ENCODE results near the gene JUNB.

The JUNB gene

DNA sequence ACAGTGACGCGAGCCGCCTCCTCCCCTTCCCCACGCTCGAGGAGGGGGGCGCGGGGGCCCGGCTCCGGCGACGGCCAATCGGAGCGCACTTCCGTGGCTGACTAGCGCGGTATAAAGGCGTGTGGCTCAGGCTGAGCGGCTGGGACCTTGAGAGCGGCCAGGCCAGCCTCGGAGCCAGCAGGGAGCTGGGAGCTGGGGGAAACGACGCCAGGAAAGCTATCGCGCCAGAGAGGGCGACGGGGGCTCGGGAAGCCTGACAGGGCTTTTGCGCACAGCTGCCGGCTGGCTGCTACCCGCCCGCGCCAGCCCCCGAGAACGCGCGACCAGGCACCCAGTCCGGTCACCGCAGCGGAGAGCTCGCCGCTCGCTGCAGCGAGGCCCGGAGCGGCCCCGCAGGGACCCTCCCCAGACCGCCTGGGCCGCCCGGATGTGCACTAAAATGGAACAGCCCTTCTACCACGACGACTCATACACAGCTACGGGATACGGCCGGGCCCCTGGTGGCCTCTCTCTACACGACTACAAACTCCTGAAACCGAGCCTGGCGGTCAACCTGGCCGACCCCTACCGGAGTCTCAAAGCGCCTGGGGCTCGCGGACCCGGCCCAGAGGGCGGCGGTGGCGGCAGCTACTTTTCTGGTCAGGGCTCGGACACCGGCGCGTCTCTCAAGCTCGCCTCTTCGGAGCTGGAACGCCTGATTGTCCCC, at the start of gene JUNB:
TSS of gene JUNB (plus strand) at position 142 of the 706 bp plus-strand sequence. CDS start at position 428, 286 bp downstream.
- DNase-seq (ENCODE audit: low read depth), result peak; percentile 99

DNA sequence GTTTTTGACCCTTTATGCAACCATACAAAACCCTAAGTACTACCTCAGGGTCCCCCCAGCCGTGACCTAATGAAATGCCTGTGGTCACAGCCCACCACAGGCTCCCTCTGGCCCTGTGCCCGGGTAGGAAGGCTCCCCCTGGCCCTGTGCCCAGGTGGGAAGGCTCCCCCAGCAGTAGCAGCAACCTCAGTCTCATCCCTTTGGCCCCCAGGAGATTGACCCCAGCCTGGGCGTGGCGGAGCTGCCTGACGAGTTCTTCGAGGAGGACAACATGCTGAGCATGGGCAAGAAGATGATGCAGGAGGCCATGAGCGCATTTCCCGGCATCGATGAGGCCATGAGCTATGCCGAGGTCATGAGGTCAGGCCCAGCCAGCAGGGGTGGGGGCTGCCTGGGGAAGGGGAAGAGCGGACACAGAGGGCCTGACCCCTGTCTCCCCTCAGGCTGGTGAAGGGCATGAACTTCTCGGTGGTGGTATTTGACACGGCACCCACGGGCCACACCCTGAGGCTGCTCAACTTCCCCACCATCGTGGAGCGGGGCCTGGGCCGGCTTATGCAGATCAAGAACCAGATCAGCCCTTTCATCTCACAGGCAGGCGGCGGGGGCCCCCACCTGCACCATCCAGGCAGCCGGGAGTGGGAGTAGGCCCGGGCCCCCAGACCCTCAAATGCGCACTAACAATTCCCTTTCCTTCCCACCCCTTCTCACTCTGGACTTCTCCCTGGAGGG, 46.0 kb upstream of the JUNB start:
- no peak for DNase-seq (ENCODE audit: low read depth)

DNA sequence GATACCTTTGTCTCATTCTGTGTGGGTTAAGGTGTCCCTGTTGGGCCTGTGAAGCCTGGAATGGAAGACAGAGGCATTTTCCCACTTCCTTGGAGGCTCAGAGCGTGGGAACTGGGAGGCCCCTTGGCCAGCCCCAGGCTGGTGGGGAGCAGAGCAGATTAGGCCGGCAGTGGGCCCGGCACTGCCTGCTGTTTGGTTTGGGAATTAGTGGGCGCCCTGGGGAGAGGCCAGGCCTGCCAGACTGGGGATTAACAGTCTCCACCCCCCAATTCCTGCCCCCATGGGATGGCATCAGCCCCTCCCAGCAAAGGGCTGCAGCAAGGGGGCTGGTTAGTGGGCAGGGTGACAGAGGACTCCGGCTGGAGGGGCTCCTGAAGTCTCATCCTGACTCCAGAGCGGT, 42.8 kb upstream of the JUNB start:
- DNase-seq (ENCODE audit: low read depth), result no peak

DNA sequence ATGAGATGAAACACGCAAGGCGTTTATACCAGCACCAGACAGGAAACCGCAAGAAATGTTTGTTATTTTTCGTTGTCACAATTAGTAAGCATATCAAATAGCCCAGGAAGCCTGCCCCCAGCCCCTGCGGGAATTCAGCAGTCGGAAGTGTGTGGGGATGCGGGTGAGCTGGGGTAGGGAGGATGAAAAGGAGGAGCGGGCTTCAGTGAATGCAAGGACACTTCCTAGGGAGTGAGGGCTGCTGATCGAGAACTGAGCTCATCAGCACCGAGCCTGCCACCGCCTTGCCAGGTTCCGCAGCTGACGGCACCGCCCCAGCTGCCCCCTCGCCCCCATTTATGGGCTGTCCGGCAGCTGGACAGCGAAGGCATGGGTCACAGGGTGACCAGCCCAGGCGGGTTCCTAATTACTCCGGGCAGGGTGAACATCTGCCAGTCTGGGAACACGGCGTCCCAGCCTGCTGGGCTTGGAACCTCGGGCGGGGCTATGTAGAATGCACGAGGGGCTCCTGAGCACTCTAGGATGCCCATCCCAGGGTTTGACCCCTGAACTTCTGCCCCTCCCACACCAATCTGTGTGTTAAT, 41.3 kb upstream of the JUNB start:
- DNase-seq (ENCODE audit: low read depth), result peak; percentile 68

DNA sequence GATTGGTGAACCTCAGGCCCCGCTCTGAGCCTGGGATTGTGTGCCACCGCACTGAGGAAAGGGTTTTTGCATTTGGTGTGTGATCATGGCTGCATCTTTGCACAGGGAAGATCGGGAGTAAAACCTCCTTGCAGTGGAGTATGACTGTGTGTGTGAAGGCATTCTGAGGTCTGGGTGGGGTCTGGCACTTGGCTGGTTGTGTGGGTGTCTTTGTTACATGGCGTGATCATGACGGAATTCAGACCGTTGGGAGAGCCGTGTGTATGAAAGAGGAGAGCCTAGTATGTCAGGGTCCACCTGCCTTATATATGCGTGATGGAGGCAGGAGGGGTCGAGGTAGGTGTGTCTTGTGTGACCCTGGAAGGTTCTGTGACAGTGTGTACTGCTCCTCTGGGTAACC, 40.4 kb upstream of the JUNB start:
- DNase-seq (ENCODE audit: low read depth), result no peak

DNA sequence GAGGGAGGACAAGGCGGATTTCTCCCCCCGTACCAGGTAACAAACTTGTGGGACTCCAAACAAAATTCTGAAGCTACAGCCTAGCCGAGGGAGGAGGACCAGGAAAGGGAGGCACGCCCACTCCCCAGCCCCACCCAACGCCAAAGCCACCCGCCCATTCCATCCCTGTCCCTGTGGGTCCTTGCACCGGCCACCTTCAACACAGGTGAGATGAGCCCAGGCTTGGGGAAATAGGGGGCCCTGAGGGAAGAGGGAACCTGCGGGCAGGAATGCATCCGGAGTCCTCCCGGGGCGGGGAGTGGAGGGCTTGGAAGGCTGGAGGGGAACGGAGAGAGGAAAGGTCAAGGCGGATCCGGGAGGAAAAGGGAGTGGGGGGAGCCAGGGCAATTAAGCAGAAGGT, 39.7 kb upstream of the JUNB start, which contains the start of gene BEST2:
TSS of gene BEST2 (plus strand) at position 157 of the 400 bp plus-strand sequence. CDS start 802 bp downstream, outside the sequence.
- DNase-seq (ENCODE audit: low read depth), result no peak

DNA sequence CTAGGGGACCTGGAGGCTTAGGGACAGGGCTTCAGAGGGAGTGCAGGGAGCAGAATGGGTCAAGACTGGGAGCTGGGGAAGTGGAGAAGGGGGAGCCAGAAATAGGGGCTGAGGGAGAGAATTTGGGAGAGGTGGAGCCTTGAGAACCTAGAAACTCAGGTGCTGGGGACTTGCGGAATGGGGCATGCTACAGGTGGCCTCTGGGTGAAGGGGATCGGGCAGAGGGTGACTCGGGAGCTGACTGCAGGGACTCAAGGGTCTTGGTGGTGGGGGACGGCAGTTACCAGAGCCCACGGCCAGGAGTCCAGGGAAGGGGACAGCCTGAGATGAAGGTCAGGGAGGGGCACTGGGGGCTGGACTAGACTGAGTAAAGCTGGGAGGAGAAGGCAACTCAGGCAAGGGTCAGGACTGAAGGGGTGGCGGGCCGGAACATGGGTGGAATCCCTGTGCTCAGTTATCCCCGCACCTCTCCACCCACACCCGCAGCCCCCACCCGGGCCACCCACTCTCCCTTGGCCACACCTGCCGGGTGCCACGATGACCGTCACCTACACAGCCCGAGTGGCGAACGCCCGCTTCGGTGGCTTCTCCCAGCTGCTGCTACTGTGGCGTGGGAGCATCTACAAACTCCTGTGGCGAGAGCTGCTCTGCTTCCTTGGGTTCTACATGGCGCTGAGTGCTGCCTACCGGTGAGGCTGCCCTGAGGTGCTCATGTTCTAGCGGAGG, 39.1 kb upstream of the JUNB start:
- DNase-seq (ENCODE audit: low read depth), result no peak

DNA sequence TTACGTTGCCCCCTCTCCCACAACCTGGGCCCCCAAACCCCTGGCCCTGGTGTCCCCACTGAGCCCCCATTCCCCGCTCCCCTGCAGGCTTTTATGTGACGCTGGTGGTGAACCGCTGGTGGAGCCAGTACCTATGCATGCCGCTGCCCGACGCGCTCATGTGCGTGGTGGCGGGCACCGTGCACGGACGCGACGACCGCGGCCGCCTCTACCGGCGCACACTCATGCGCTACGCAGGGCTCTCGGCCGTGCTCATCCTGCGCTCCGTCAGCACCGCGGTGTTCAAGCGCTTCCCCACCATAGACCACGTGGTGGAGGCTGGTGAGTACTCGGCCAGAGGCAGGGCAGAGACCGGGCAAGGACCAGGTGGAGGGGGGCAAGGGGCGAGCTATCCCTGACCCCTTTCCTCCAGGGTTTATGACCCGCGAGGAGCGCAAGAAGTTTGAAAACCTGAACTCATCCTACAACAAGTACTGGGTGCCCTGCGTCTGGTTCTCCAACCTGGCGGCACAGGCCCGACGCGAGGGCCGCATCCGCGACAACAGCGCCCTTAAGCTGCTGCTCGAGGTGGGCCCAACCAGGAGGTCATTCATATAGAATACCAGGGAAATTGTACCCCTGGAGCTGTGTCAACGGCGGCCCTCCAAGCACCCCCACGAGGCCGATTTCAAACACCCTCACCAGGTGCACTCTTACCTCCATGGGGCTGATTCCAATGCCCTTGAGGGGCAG, 36.7 kb upstream of the JUNB start:
- no peak for DNase-seq (ENCODE audit: low read depth)

DNA sequence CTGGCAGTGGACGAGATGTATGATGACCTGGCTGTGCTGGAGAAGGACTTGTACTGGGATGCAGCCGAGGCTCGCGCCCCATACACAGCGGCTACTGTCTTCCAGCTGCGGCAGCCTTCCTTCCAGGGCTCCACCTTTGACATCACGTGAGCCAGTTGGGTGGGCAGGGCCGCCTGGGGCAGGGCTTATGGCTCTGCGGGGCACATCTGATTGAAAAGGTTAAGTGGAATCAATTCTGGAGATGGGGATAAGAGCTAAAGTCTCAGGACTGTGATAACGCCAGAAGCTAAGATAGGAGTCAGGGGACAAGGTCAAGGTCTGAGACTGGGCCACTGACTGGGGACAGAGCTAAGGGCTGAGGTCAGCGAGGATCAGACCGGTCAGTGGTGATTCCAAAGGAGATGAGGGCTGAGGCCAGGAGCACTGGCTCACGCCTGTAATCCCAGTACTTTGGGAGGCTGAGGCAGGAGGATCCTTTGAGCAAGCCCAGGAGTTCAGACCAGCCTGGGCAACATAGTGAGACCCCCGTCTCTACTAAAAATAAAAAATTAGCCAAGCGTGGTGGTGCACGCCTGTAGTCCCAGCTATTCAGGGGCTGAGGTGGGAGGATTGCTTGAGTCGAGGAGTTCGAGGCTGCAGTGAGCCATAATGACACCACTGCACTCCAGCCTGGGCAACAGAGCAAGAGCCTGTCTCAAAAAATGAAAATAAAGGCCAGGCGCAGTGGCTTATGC, 35.0 kb upstream of the JUNB start:
- no peak for DNase-seq (ENCODE audit: low read depth)

DNA sequence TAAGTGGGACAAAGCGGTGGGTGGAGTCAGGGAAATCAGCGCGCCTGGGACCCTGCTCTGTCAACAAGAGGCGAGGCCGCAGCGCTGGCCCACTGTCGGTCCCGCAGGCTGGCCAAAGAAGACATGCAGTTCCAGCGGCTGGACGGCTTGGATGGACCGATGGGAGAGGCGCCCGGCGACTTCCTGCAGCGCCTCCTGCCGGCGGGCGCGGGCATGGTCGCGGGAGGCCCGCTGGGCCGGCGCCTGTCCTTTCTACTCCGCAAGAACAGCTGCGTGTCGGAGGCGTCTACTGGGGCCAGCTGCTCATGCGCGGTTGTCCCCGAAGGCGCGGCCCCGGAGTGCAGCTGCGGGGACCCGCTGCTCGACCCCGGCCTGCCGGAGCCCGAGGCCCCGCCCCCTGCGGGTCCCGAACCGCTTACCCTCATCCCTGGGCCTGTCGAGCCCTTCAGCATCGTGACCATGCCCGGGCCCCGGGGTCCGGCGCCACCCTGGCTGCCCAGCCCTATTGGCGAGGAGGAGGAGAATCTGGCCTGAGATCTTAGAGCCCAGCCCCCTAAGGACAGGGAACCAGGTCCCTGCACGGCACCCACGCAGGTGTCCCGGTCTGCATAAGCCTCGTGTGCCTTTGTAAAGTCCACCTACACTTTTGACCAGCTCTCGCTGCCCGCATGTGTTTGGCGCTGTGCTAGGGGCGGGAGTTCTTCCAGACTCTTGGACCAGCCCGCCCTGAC, 33.6 kb upstream of the JUNB start:
- DNase-seq (ENCODE audit: low read depth), result peak; percentile 69

DNA sequence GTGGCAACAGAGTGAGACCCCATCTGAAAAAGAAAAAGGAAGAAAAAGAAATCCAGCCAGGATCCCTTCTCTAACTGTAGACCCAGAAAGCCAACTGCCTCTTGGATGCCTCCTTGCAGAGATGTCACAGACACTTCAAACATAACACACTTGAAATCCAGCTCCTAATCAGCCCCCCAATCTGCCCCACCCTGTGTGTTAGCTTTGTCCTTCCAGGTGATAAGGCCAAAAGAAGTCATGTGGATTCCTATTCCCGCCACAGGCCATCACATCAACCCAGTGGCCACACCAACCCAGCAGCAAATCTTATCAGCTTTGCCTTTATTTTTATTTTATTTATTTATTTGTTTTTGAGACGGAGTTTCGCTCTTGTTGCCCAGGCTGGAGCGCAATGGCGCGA, 31.6 kb upstream of the JUNB start:
- no peak for DNase-seq (ENCODE audit: low read depth)

DNA sequence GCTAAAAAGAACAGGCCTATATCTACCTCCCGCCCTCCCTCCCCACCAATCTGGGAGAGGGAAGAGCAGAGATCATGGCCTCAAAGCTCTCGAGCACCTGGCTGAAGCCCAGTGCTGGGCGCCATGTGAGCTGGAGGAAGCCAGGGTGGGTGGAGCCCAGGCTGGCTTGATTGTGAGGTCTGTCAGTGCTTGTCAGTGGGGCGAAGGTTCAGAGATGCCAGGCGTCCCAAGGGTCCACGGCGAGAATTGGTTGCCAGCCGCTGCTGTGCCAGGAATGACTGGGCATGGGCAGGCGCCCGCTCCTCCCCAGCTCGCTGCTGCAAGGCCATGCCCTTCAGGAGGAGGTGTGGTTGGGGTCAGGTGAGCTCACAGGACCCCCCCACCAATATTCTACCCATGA, 28.2 kb upstream of the JUNB start:
- DNase-seq (ENCODE audit: low read depth), result no peak

DNA sequence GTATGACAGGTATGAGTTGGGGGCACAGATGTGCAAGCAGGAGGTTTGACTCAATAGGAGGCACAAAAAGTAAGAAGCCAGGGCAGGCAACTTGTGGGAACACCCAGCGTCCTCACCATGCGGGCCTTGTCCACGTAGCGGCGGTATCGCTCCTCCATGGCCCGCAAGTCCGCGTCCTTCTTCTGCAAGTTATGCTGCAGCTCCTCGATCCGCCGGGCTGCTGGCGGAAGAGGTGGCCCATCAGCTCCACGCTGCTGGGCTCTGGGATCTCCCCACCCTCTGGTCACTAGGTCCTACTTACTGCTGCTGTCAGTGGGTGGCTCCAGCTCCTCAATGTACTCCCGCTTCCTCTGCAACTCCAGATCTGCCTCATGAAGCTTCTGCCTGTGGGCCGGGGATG, 26.6 kb upstream of the JUNB start:
- no peak for DNase-seq (ENCODE audit: low read depth)

DNA sequence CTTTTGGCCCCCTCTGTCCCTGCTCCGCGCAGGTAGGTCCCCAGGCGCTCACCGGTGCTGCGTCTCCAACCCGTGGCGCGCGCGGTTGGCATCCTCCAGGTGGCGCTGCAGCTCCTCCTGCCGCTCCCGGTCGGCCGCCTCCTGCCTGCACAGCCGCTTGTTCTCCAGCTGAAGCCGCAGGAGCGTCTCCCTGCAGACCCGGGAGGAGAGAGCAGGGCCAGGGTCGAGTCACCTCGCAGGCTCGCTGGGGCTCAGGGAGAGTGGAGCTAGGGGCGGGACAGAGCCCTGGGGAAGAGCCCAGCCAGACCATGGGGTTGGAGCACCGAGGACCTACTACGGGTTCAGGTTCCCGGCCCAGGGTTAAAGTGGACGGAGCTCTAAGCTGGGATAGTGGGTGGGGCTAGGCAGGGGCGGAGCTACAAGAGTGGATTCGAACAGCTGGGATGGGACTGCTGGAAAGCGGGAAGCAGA, 25.2 kb upstream of the JUNB start:
- peak; percentile 73 for DNase-seq (ENCODE audit: low read depth)

DNA sequence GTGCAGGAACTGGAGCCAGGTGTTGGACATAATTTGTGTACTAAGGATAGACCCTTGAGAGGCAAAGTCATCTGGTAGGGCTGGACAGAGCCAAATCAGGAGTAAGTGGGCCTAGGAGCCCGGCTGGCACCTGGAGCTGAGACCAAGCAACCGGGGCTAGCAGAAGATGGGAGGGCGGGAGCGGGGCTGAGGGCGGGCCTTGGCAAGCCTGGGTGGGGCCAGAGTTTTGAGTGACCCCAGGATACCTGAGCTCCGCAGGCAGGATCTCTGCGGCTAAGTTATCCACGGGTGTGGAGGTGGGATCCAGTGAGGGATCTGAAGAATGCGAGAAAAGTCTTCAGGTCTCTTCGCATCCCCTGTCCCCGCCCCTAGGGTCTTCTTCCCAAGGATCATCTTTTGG, 24.1 kb upstream of the JUNB start:
- no peak for DNase-seq (ENCODE audit: low read depth)

DNA sequence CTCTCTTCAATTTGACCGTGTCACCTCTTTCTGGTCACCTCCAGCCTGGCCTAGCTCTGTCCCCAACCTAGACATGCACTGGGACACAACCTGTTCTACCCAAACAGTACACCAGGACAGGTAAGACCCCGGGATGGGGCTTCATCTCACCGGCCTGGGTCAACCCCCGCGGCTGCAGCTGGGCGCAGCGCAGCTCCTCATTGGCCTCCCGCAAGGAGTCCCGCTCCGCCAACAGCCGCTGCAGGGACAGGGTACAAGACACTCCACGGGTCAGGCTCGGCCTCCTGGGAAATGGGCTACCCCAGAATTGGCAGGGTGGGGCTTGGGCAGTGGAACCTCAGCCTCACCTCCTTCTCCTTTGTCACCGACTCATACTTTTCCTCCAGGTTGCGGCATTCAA, 23.6 kb upstream of the JUNB start:
- DNase-seq (ENCODE audit: low read depth), result no peak

DNA sequence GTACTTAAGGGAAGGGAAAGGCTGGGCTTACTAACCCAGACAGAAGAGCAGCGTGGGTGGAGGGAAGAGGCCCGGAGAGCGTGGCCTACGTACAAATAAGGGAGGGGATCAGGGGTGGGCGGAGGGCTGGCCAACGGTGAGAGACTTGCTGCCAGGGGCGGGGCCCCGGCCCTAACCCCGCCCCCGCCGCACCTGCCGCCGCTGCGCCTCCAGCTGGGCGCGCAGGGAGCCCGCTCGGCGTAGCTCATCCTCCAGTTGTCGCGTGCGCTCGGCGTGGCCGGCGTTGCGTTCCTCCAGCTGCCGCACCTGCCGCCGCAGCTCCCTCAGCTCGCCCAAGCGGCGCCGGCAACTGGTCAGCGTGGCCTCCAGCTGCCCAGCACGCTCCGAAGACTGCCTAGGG, 21.6 kb upstream of the JUNB start:
- DNase-seq (ENCODE audit: low read depth), result no peak

DNA sequence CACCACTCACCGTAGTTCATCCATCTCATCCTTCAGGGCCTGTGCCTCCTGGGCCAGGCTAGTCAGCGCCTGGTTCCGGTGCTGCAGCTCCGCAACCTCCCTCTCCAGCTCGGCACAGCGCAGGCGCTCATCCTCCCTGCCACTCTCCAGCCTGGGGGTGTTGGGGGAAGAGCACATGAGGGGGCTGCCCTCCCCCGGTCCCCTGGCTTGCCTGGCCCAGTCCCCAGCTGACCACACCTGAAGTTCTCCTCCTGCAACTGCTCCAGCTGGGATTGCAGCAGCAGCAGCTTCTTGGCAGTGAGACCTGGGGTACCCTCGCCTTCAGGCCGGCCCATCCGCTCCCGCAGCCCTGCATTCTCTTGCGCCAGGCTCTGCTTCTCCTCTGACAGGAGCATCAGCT, 20.4 kb upstream of the JUNB start:
- DNase-seq (ENCODE audit: low read depth), result no peak

DNA sequence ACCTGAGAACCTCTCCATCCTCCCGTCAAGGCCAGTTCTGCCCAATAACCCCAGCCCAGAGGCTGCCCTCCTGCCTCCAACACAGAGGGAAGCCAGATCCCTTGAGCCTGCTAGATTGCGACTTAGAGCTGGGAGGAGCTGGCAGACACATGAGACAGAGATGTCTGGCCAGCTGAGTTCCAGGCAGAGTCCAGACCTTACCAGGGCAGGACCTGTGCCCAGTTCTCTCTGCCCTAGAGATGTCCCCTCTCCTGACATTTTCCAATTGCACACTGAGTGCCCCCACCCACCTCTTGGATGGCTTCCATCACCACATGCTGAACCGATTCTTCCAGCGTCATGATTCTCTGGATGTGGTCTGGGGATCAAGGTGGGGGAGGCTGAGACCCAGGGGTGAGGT, 19.0 kb upstream of the JUNB start:
- DNase-seq (ENCODE audit: low read depth), result peak; percentile 68

DNA sequence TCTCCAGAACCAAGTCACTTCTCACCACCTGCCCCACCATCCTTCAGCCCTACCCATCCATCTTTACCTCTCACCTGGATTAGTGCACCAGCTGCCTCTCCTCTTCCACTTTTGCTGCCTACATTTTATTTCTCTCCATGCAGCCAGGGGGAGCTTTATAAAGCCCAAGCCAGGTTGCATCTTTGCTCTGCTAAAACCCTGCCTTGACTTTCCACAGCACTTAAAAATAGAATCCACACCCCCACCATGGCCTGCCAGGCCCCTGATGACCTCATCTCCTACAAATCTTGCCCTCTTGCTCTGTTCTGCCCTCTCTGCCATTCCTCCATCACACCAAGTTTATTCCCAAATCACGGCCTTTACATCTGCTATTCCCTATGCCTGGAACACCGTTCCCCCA, 17.7 kb upstream of the JUNB start:
- DNase-seq (ENCODE audit: low read depth), result peak; percentile 41

All from fibroblast of gingiva (primary cell).